Esophagus muscularis mucosa (tissue), 3 donors: ENCODE results near the gene HSPB8.
A peak's percentile ranks its signal among the peaks of the same experiment; 100 is the strongest.

Experiments
- POLR2A ChIP-seq: fragments of 450-650 bp; IDR thresholded peaks from one replicate; pipeline ENCODE4 v1.6.1; 2017; ENCODE audit warnings: antibody characterized with exemption, moderate library complexity, mild to moderate bottlenecking, low read depth
- POLR2AphosphoS5 ChIP-seq, 2 donors: sonication (generic); formaldehyde crosslinking; IDR thresholded peaks; one replicate each; pipeline ENCODE4 v1.6.1; 2017; ENCODE audit warnings: antibody characterized with exemption in 2 of 2
- TF ChIP-seq, protein P1 (sequence below), 3 experiments: fragments of 200-600 bp in 2 of 3; fragments of 450-650 bp in 1 of 3; sonication (generic) in 2 of 3; IDR thresholded peaks; one replicate each; pipeline ENCODE4 v1.5.1; 2017 to 2019; ENCODE audit warnings: antibody characterized with exemption in 3 of 3, mild to moderate bottlenecking in 2 of 3, moderate library complexity in 1 of 3

DNA sequence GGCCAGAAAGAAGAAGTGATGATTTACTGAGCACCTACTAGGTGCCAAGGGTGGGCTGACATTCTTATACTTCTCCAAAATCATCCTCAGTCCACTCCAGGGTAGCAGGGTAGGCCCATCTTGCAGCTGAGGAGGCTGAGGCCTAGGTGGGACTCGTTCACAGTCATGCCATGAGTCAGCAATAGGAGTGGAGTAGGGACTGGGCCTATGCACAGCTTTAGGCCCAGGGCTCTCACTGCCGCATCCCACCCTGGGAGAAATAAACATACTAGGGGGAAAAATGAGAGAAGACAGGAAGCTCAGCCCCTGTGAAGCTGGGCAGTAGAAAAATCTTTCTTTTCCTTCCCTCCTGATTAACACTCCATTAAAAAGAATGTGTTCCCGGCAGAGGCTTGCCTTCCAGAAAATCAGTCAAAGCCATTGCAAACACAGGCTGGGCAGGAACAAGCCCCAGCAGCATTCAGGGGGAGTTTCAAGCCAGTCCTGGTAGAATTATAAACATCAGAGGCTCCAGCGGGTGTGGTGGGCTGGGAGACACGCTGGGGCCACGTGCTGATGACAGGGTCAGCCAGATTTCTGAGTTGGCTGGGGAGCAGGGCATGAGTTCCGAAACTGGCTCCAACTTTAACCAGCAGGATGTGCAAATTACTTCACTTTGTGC is 1.8 kb downstream of the HSPB8 start:
- peak; percentile 56 to 83 for TF ChIP-seq POLR2AphosphoS5 (IDR thresholded peaks at IDR 0.05)
- TF ChIP-seq, protein P1, sequence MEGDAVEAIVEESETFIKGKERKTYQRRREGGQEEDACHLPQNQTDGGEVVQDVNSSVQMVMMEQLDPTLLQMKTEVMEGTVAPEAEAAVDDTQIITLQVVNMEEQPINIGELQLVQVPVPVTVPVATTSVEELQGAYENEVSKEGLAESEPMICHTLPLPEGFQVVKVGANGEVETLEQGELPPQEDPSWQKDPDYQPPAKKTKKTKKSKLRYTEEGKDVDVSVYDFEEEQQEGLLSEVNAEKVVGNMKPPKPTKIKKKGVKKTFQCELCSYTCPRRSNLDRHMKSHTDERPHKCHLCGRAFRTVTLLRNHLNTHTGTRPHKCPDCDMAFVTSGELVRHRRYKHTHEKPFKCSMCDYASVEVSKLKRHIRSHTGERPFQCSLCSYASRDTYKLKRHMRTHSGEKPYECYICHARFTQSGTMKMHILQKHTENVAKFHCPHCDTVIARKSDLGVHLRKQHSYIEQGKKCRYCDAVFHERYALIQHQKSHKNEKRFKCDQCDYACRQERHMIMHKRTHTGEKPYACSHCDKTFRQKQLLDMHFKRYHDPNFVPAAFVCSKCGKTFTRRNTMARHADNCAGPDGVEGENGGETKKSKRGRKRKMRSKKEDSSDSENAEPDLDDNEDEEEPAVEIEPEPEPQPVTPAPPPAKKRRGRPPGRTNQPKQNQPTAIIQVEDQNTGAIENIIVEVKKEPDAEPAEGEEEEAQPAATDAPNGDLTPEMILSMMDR (IDR thresholded peaks at IDR 0.05), result no peak
- peak; percentile 1 for TF ChIP-seq POLR2A
